GM12878 (cell line): Measurements from ENCODE around the gene STRBP. TPM values are rescaled to one million over a fixed set of nuclear protein-coding genes. Genes with fewer than 3 reads are reported as not detected.

ENCODE experiments used
- ATAC-seq: fragments of 200-7000 bp; cut with Tn5 transposase; 3 replicates; pipeline ENCODE4 v1.9.1; 2020; ENCODE audit warnings: mild to moderate bottlenecking, moderate library complexity
- BruUV-seq: library from RNA; stranded (reverse); fragments of 400-500 nt; replicated peaks from 2 replicates; lab custom pipeline; 2021; lab: Mats Ljungman, UMichigan
- CTCF ChIA-PET: fragments of 300-600 bp; sonication (Branson Sonifier 250); formaldehyde crosslinking; extraction: SDS; loops from one replicate; lab custom pipeline; 2021; ENCODE audit warnings: inconsistent platforms; lab: Yijun Ruan, JAX
- POLR2A ChIA-PET: fragments of 350-600 bp; formaldehyde crosslinking; extraction: SDS; loops from one replicate; lab custom pipeline; 2021; ENCODE audit warnings: inconsistent platforms; lab: Charles Lee
- RAD21 ChIA-PET: fragments of 300-600 bp; sonication (Branson Sonifier 250); formaldehyde crosslinking; loops from one replicate; lab custom pipeline; 2023; ENCODE audit warnings: antibody characterized with exemption; ENCODE audit not compliant: unreplicated experiment; lab: Charles Lee
- SMC1A ChIA-PET: fragments of 300-600 bp; sonication (Branson Sonifier 250); formaldehyde crosslinking; loops from one replicate; lab custom pipeline; 2023; ENCODE audit not compliant: unreplicated experiment, uncharacterized antibody; lab: Charles Lee
- DNase-seq: peaks from one replicate; pipeline ENCODE4 v3.0.0-alpha.2; 2011; ENCODE audit warnings: low read depth, low spot score
- FAIRE-seq: peaks from 3 replicates; lab custom pipeline; 2011; peaks lifted over from hg19 to GRCh38; lab: Jason Lieb, UNC
- H2AFZ ChIP-seq: 2 replicates; pipeline ENCODE4 v1.6.0; 2011; ENCODE audit warnings: low read depth, low read length, control low read depth; ENCODE audit not compliant: control insufficient read depth
- H3K27ac ChIP-seq: 2 replicates; pipeline ENCODE4 v1.5.1; 2011; ENCODE audit warnings: control low read depth; ENCODE audit not compliant: control insufficient read depth, insufficient read depth
- H3K27me3 ChIP-seq, 2 experiments: replicated peaks in 1 of 2; 2 replicates each; pipeline versions ENCODE4 v1.6.0 to v1.6.1; 2011; ENCODE audit warnings: low read length in 1 of 2; ENCODE audit not compliant: control insufficient read depth in 2 of 2, insufficient read depth in 2 of 2
- H3K36me3 ChIP-seq, 2 experiments: 2 replicates each; pipeline ENCODE4 v1.5.1; 2011; ENCODE audit warnings: low read length in 1 of 2; ENCODE audit not compliant: control insufficient read depth in 2 of 2, insufficient read depth in 2 of 2
- H3K4me1 ChIP-seq: 2 replicates; pipeline ENCODE4 v1.6.1; 2011; ENCODE audit warnings: mild to moderate bottlenecking, low read length, moderate library complexity, mixed read lengths; ENCODE audit not compliant: control insufficient read depth, insufficient read depth
- H3K4me2 ChIP-seq: 2 replicates; pipeline ENCODE4 v1.6.0; 2011; ENCODE audit warnings: control low read depth; ENCODE audit not compliant: control insufficient read depth, insufficient read depth
- H3K4me3 ChIP-seq: fragments of 200-600 bp; sonication (generic); 2 replicates; pipeline ENCODE4 v1.5.1; 2016
- H3K79me2 ChIP-seq: 2 replicates; pipeline ENCODE4 v1.6.0; 2011; ENCODE audit warnings: low read length; ENCODE audit not compliant: control insufficient read depth, insufficient read depth
- H3K9ac ChIP-seq: 2 replicates; pipeline ENCODE4 v1.8.0; 2011; ENCODE audit warnings: low read length, control low read depth, mixed read lengths; ENCODE audit not compliant: control insufficient read depth, insufficient read depth
- H3K9me3 ChIP-seq: replicated peaks from 3 replicates; pipeline ENCODE4 v1.5.1; 2011; ENCODE audit warnings: mild to moderate bottlenecking, low read length; ENCODE audit not compliant: control insufficient read depth, insufficient read depth
- H4K20me1 ChIP-seq: 2 replicates; pipeline ENCODE4 v1.6.0; 2011; ENCODE audit not compliant: control insufficient read depth, insufficient read depth
- CHD2 ChIP-seq: IDR thresholded peaks from 2 replicates; pipeline ENCODE4 v1.6.1; 2011; ENCODE audit warnings: low read depth, low read length, improper control_type of control experiment, borderline replicate concordance
- CREB1 ChIP-seq: IDR thresholded peaks from 2 replicates; pipeline ENCODE4 v1.6.1; 2012; ENCODE audit warnings: low read depth, mild to moderate bottlenecking, inconsistent platforms
- DPF2 ChIP-seq: fragments of 450-650 bp; IDR thresholded peaks from 2 replicates; pipeline ENCODE4 v1.6.1; 2017; ENCODE audit warnings: mild to moderate bottlenecking
- HCFC1 ChIP-seq: fragments of 150-350 bp; IDR thresholded peaks from 2 replicates; pipeline ENCODE4 v1.6.1; 2014; ENCODE audit warnings: low read length
- IKZF2 ChIP-seq, 2 experiments: fragments of 450-650 bp; IDR thresholded peaks; 2 replicates each; pipeline ENCODE4 v1.6.1; 2017; ENCODE audit warnings: mild to moderate bottlenecking in 2 of 2, moderate library complexity in 2 of 2
- IRF4 ChIP-seq: IDR thresholded peaks from 2 replicates; pipeline ENCODE4 v1.6.1; 2011; ENCODE audit warnings: low read depth, low read length
- MEF2B ChIP-seq: fragments of 450-650 bp; IDR thresholded peaks from 2 replicates; pipeline ENCODE4 v1.6.1; 2018; ENCODE audit warnings: mild to moderate bottlenecking, moderate library complexity; ENCODE audit not compliant: partially characterized antibody, poor library complexity, severe bottlenecking
- MTA2 ChIP-seq: fragments of 450-650 bp; IDR thresholded peaks from 2 replicates; pipeline ENCODE4 v1.6.1; 2016; ENCODE audit warnings: low read depth, mild to moderate bottlenecking, moderate library complexity
- NFIC ChIP-seq: IDR thresholded peaks from 2 replicates; pipeline ENCODE4 v1.6.1; 2012; ENCODE audit warnings: low read depth, mild to moderate bottlenecking, inconsistent platforms, low read length, moderate library complexity
- NFXL1 ChIP-seq: fragments of 450-650 bp; IDR thresholded peaks from 2 replicates; pipeline ENCODE4 v1.6.1; 2017; ENCODE audit warnings: antibody characterized with exemption, mild to moderate bottlenecking, borderline replicate concordance
- NFYA ChIP-seq: IDR thresholded peaks from 2 replicates; pipeline ENCODE4 v1.6.1; 2011; ENCODE audit warnings: low read depth, mild to moderate bottlenecking, low read length, improper control_type of control experiment, borderline replicate concordance
- SREBF1 ChIP-seq: IDR thresholded peaks from 2 replicates; pipeline ENCODE4 v1.6.1; 2012; ENCODE audit warnings: mild to moderate bottlenecking, low read length
- STAT1 ChIP-seq: fragments of 450-650 bp; conservative IDR thresholded peaks from 2 replicates; pipeline ENCODE4 v1.6.1; 2014; ENCODE audit warnings: antibody characterized with exemption, mild to moderate bottlenecking
- ZNF622 ChIP-seq: fragments of 450-650 bp; IDR thresholded peaks from 2 replicates; pipeline ENCODE4 v1.6.1; 2017; ENCODE audit warnings: mild to moderate bottlenecking, inconsistent platforms
- WGBS: methylation state at CpG from one replicate; pipeline ENCODE4 v1.1.6; 2016; ENCODE audit warnings: low lambda C conversion rate; ENCODE audit not compliant: insufficient replicate concordance, insufficient coverage; ENCODE audit errors: missing lambda C conversion rate; 5-methylcytosine and 5-hydroxymethylcytosine counted together
- in situ Hi-C: fragments of 300-500 bp; cut with MboI; formaldehyde crosslinking; loops from 9 replicates; pipeline ENCODE4 v1.14.3; 2018; ENCODE audit warnings: mixed read lengths
- intact Hi-C: fragments of 100-400 bp; cut with micrococcal nuclease; formaldehyde crosslinking; loops from one replicate; pipeline ENCODE4 v1.14.2; 2022; ENCODE audit not compliant: unreplicated experiment
- polyA plus RNA-seq, 11 experiments: library from polyadenylated mRNA; depleted of rRNA in 4 of 11; unstranded in 6 of 11; stranded (reverse) in 5 of 11; fragments of >200 nt; fragmentation: Nextera tagmentation in 4 of 11; fragmentation: Illumina TruSeq in 1 of 11; extraction: Ambion mirVana in 4 of 11; extraction: Trizol in 1 of 11; gene quantifications; 1 replicate in 1 of 11; 2 replicates in 10 of 11; pipeline versions ENCODE4 v1.2.1 to v1.2.3, GENCODE V29; 2011 to 2016; ENCODE audit warnings: inconsistent platforms in 2 of 11, missing spikeins in 2 of 11, low read depth in 1 of 11
- total RNA-seq, 4 experiments: library from RNA; depleted of rRNA in 3 of 4; stranded (reverse); fragments of >200 nt in 3 of 4; fragmentation: Illumina TruSeq in 1 of 4; extraction: Trizol in 1 of 4; gene quantifications; 2 replicates each; pipeline versions ENCODE4 v1.2.1 to v1.2.3, GENCODE V29; 2013 to 2021
- TF ChIP-seq, protein P1 (sequence below): IDR thresholded peaks from 2 replicates; pipeline ENCODE4 v1.6.1; 2011; ENCODE audit warnings: low read depth, low read length, improper control_type of control experiment, borderline replicate concordance
- TF ChIP-seq, protein P2 (sequence below): IDR thresholded peaks from 2 replicates; pipeline ENCODE4 v1.6.1; 2011; ENCODE audit warnings: borderline replicate concordance, low read depth, mild to moderate bottlenecking, moderate library complexity, mixed read lengths, low read length; ENCODE audit not compliant: insufficient read depth; ENCODE audit errors: extremely low read length
- TF ChIP-seq, protein P3 (sequence below): fragments of 450-650 bp; IDR thresholded peaks from 2 replicates; pipeline ENCODE4 v1.6.1; 2017; ENCODE audit warnings: mild to moderate bottlenecking, low read depth, inconsistent platforms; ENCODE audit not compliant: poor library complexity, severe bottlenecking
- TF ChIP-seq, protein P4 (sequence below): fragments of 450-650 bp; IDR thresholded peaks from 2 replicates; pipeline ENCODE4 v1.6.1; 2017; ENCODE audit warnings: low read depth, mild to moderate bottlenecking, moderate library complexity

STRBP gene
- total and polyA plus RNA-seq, 10 of the 15 experiments (the other 5 are each of a cell fraction or from before 2014, with no cell fraction given): 31.0 to 96.8 (median 71.4) TPM

DNA sequence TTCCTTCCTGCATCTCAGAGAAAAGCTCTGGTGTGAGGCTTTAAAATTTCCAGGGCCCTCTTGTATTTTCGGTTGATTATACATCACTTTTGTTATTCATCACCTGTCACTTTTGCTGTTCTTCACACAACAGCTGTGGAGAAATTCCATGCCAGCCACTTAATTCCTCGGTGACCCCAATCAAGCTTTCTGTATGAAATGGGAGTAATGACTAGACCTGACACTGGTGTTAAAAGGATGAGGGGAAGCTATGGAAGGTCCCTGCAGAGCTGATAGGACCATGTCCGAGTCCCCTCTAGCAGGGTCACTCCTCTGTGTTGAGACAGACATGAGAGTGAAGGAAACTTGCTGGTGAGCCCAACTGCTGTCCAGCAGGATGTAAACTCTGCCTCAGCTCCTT is 175.2 kb downstream of the STRBP start:
- no peaks in the 10 kb centered on the region for H3K9me3 ChIP-seq
- H3K27ac ChIP-seq: no peak overlapping the region
- H3K4me1 ChIP-seq: peaks cover 8% of the 10 kb centered on the region
- no peak overlapping the region for H2AFZ ChIP-seq
- in situ Hi-C loops (no loop called here), intact Hi-C loops (no loop called here)
- DNase-seq (no peak), ATAC-seq (no peak), FAIRE-seq (no peak)
- H3K9ac ChIP-seq: no peak overlapping the region
- H3K4me3 ChIP-seq: no peak overlapping the region
- ChIA-PET SMC1A (interaction anchor here (0.6 to 3.9 kb wide), 12 partner anchors 9 to 742 kb away, joined by 3 to 20 read pairs (median 3); no protein-coding TSS in a partner anchor), RAD21 (interaction anchor here (0.9 to 2.9 kb wide), 4 partner anchors 9 to 256 kb away, joined by 4 to 16 read pairs (median 6); no protein-coding TSS in a partner anchor), CTCF (interaction anchor here (0.6 to 4.4 kb wide), 17 partner anchors 8 to 333 kb away, joined by 3 to 32 read pairs (median 4); no protein-coding TSS in a partner anchor), POLR2A (interaction anchor here (1.7 kb wide), 1 partner anchor 9 kb away, joined by 5 read pairs; no protein-coding TSS in a partner anchor)
- H3K79me2 ChIP-seq: no peaks in the 10 kb centered on the region; the same call in 1 of the 2 replicates
- BruUV-seq: no TSS peak
- 16% methylated on average over 3 of the region's 3 CpGs for WGBS
- no peak for TF ChIP-seq NFYA
- TF ChIP-seq, protein P1, sequence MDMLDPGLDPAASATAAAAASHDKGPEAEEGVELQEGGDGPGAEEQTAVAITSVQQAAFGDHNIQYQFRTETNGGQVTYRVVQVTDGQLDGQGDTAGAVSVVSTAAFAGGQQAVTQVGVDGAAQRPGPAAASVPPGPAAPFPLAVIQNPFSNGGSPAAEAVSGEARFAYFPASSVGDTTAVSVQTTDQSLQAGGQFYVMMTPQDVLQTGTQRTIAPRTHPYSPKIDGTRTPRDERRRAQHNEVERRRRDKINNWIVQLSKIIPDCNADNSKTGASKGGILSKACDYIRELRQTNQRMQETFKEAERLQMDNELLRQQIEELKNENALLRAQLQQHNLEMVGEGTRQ: no peak
- no peak for TF ChIP-seq DPF2
- TF ChIP-seq CREB1: no peak
- TF ChIP-seq HCFC1: no peak
- TF ChIP-seq SREBF1: no peak
- TF ChIP-seq, protein P2, sequence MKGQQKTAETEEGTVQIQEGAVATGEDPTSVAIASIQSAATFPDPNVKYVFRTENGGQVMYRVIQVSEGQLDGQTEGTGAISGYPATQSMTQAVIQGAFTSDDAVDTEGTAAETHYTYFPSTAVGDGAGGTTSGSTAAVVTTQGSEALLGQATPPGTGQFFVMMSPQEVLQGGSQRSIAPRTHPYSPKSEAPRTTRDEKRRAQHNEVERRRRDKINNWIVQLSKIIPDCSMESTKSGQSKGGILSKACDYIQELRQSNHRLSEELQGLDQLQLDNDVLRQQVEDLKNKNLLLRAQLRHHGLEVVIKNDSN: no peak
- no peak for TF ChIP-seq MEF2B
- no peak for TF ChIP-seq CHD2
- TF ChIP-seq ZNF622: no peak
- no peak for TF ChIP-seq MTA2
- no peak for TF ChIP-seq IKZF2 (IDR thresholded peaks at IDR 0.05)
- no peak for TF ChIP-seq STAT1
- no peak for TF ChIP-seq NFIC
- TF ChIP-seq IRF4: no peak
- TF ChIP-seq, protein P3, sequence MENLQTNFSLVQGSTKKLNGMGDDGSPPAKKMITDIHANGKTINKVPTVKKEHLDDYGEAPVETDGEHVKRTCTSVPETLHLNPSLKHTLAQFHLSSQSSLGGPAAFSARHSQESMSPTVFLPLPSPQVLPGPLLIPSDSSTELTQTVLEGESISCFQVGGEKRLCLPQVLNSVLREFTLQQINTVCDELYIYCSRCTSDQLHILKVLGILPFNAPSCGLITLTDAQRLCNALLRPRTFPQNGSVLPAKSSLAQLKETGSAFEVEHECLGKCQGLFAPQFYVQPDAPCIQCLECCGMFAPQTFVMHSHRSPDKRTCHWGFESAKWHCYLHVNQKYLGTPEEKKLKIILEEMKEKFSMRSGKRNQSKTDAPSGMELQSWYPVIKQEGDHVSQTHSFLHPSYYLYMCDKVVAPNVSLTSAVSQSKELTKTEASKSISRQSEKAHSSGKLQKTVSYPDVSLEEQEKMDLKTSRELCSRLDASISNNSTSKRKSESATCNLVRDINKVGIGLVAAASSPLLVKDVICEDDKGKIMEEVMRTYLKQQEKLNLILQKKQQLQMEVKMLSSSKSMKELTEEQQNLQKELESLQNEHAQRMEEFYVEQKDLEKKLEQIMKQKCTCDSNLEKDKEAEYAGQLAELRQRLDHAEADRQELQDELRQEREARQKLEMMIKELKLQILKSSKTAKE: no peak
- no peak for TF ChIP-seq NFXL1
- TF ChIP-seq, protein P4, sequence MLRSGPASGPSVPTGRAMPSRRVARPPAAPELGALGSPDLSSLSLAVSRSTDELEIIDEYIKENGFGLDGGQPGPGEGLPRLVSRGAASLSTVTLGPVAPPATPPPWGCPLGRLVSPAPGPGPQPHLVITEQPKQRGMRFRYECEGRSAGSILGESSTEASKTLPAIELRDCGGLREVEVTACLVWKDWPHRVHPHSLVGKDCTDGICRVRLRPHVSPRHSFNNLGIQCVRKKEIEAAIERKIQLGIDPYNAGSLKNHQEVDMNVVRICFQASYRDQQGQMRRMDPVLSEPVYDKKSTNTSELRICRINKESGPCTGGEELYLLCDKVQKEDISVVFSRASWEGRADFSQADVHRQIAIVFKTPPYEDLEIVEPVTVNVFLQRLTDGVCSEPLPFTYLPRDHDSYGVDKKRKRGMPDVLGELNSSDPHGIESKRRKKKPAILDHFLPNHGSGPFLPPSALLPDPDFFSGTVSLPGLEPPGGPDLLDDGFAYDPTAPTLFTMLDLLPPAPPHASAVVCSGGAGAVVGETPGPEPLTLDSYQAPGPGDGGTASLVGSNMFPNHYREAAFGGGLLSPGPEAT: no peak
- no peaks in the 10 kb centered on the region for H3K27me3 ChIP-seq
- no peak overlapping the region for H3K4me2 ChIP-seq
- no peaks in the 10 kb centered on the region for H4K20me1 ChIP-seq
- peaks cover 2 to 20% of the 10 kb centered on the region in 2 experiments for H3K36me3 ChIP-seq
